T-helper 17 cell (primary cell): ENCODE data around the gene GABRD. TPM values are rescaled to one million over a fixed set of nuclear protein-coding genes. Genes with fewer than 3 reads are reported as not detected.

ENCODE experiments used
- ATAC-seq: fragments of 150-1000 bp; cut with Tn5 transposase; 2 replicates; pipeline ENCODE4 v1.10.0; 2021; ENCODE audit warnings: mild to moderate bottlenecking, moderate library complexity
- DNase-seq, 3 donors: peaks; one replicate each; pipeline versions ENCODE4 v3.0.0 to v3.0.0-alpha.2; 2020 to 2021
- H3K9me3 ChIP-seq: one replicate; pipeline ENCODE4 v1.7.0; 2013; ENCODE audit warnings: low read length, mild to moderate bottlenecking; ENCODE audit not compliant: control insufficient read depth, poor library complexity, severe bottlenecking
- H3K27ac Mint-ChIP-seq: one replicate; pipeline ENCODE4 v1.8.0; 2022; ENCODE audit warnings: mild to moderate bottlenecking, moderate library complexity, mixed read lengths
- H3K27me3 Mint-ChIP-seq: one replicate; pipeline ENCODE4 v1.8.0; 2022; ENCODE audit warnings: mixed read lengths
- H3K36me3 Mint-ChIP-seq: one replicate; pipeline ENCODE4 v1.8.0; 2022; ENCODE audit warnings: low read depth, mixed read lengths
- H3K4me1 Mint-ChIP-seq: one replicate; pipeline ENCODE4 v1.8.0; 2022; ENCODE audit warnings: mild to moderate bottlenecking, mixed read lengths
- H3K4me3 Mint-ChIP-seq: one replicate; pipeline ENCODE4 v1.8.0; 2022; ENCODE audit warnings: mild to moderate bottlenecking, moderate library complexity, mixed read lengths
- total RNA-seq, 4 donors: library from RNA in 2 of 4; stranded (reverse) in 2 of 4; gene quantifications; one replicate each; pipeline ENCODE4 v1.2.3 and lab custom pipeline; 2022 to 2026

Gene GABRD
- total RNA-seq, 2 donors from 2014 or later, result 0.17 TPM; not detected in 1

DNA sequence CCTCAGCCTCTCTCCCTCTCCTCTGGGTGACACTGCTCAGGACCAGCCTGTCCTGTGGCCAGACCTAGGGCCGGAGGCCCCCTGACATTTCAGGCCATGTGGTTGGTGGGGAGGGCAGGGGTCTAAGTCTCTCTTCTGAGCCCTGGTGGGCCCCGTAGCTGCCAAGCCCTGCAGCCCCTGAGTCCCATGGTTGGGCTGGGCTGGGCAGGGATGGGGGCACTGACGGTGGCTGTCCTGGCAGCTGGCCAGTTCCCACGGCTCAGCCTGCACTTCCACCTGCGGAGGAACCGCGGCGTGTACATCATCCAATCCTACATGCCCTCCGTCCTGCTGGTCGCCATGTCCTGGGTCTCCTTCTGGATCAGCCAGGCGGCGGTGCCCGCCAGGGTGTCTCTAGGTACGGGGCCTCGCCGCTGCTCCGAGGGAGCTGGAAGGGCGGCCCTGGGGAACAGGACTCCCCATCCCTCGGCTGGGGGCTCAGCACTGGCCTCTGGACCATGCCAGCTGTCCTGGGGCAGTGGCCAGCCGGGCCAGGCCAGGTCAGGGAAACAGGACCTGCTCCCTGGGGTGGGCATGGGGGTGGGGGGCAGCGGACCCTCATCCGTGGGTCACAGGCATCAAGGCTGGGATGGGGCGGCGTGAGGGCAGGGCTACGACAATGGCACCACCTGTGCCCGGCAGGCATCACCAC lies 9.9 kb downstream of the GABRD start:
- H3K9me3 ChIP-seq, result no peaks in the 10 kb centered on the region
- DNase-seq (no peak), ATAC-seq (no peak)
- Mint-ChIP-seq H3K27ac (no peak overlapping the region), H3K27me3 (peaks cover 7% of the 10 kb centered on the region), H3K4me1 (no peaks in the 10 kb centered on the region), H3K36me3 (no peaks in the 10 kb centered on the region), H3K4me3 (no peak overlapping the region)

DNA sequence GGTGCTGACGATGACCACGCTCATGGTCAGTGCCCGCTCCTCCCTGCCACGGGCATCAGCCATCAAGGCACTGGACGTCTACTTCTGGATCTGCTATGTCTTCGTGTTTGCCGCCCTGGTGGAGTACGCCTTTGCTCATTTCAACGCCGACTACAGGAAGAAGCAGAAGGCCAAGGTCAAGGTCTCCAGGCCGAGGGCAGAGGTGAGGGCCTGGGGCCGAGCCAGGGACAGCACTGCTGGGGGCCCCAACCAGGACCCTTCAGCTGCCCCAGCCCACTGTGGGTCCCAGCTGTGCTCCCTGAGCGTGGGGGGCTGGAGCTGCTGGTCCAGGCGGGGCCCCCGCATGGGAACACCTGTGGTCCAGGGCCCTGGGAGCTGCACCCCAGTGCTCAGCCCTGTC lies 10.4 kb downstream of the GABRD start:
- Mint-ChIP-seq H3K4me3 (no peak overlapping the region), H3K27me3 (peaks cover 8% of the 10 kb centered on the region), H3K36me3 (no peaks in the 10 kb centered on the region), H3K4me1 (no peaks in the 10 kb centered on the region), H3K27ac (no peak overlapping the region)
- H3K9me3 ChIP-seq, result no peaks in the 10 kb centered on the region
- ATAC-seq (no peak), DNase-seq (no peak)

DNA sequence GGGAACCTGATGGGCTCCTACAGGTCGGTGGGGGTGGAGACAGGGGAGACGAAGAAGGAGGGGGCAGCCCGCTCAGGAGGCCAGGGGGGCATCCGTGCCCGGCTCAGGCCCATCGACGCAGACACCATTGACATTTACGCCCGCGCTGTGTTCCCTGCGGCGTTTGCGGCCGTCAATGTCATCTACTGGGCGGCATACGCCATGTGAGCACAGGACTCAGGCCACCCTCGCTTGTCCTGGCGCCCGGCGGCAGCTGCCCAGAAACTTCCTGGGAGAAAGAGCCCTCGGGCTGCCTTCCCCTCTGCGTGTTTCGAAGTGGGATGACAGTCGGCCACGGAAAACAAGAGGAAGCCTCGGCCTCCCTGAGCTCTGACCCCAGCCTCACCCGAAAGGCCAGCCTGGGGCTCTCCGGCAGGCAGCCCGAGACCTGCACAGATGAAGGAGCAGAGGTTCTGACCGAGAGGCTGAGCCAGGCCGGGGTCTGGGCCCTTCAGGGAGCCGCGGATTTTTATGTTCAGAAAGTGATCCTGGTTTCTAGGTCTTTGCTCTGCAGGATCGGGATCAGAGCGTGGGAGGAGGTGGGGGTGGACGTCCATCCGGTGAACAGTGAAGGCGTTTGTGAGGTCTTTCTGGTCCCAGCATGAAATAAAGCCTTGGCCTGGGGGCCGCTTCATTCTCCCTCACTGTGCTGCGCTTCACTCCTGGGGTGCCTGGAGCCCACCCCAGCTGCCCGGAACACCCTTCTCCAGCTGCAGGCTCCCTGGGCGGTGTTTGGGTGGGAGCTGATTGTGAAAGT lies 11.1 kb downstream of the GABRD start:
- Mint-ChIP-seq H3K27ac (no peak overlapping the region), H3K36me3 (no peaks in the 10 kb centered on the region), H3K4me1 (no peaks in the 10 kb centered on the region), H3K27me3 (peaks cover 8% of the 10 kb centered on the region), H3K4me3 (no peak overlapping the region)
- no peak for DNase-seq
- no peak for ATAC-seq
- no peaks in the 10 kb centered on the region for H3K9me3 ChIP-seq

- no peaks in the 10 kb centered on the region for H3K9me3 ChIP-seq
- H3K27ac Mint-ChIP-seq, result no peak overlapping the region
- DNase-seq (no peak), ATAC-seq (no peak)
- H3K36me3 Mint-ChIP-seq, result no peaks in the 10 kb centered on the region
- no peaks in the 10 kb centered on the region for H3K4me1 Mint-ChIP-seq
- H3K27me3 Mint-ChIP-seq, result peaks cover 4% of the 10 kb centered on the region
- H3K4me3 Mint-ChIP-seq, result no peak overlapping the region
Observed at GRCh38 chr1:2031546-2032540, 12.7 kb downstream of the GABRD start.

DNA sequence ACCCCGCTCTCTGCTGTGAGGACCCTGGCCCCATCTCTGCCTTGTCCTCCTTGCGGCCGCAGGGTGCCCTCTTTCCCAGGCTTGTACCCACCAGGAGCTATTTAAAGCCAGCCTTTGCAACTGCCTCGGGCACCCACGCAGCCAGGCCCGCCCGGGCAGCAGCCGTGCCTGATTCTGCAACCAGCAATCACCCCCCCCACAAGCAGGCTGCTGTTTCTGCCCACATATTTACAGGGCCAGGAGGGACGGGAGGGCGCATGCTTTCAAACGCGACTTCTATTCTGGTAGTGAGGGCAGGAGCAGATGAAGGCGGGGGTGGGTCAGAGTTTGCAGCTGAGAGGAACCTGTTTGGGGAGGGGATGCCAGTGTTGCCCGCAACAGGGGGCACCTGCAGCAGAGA lies 13.6 kb downstream of the GABRD start:
- ATAC-seq (no peak), DNase-seq (no peak)
- H3K9me3 ChIP-seq, result no peaks in the 10 kb centered on the region
- Mint-ChIP-seq H3K27me3 (peaks cover 4% of the 10 kb centered on the region), H3K27ac (no peak overlapping the region), H3K36me3 (no peaks in the 10 kb centered on the region), H3K4me1 (no peaks in the 10 kb centered on the region), H3K4me3 (no peak overlapping the region)

GRCh38 chr1:2033165-2033564 lies 14.0 kb downstream of the GABRD start:
- no peak overlapping the region for H3K4me3 Mint-ChIP-seq
- no peak for ATAC-seq
- no peaks in the 10 kb centered on the region for H3K36me3 Mint-ChIP-seq
- H3K27ac Mint-ChIP-seq, result no peak overlapping the region
- H3K9me3 ChIP-seq, result no peaks in the 10 kb centered on the region
- no peak for DNase-seq
- no peaks in the 10 kb centered on the region for H3K4me1 Mint-ChIP-seq
- peaks cover 4% of the 10 kb centered on the region for H3K27me3 Mint-ChIP-seq

GRCh38 chr1:2036287-2036686 lies 17.1 kb downstream of the GABRD start:
- H3K9me3 ChIP-seq, result no peaks in the 10 kb centered on the region
- Mint-ChIP-seq H3K4me3 (no peak overlapping the region), H3K4me1 (no peaks in the 10 kb centered on the region), H3K27ac (no peak overlapping the region), H3K36me3 (no peaks in the 10 kb centered on the region), H3K27me3 (peaks cover 4% of the 10 kb centered on the region)
- DNase-seq (no peak), ATAC-seq (no peak)

DNA sequence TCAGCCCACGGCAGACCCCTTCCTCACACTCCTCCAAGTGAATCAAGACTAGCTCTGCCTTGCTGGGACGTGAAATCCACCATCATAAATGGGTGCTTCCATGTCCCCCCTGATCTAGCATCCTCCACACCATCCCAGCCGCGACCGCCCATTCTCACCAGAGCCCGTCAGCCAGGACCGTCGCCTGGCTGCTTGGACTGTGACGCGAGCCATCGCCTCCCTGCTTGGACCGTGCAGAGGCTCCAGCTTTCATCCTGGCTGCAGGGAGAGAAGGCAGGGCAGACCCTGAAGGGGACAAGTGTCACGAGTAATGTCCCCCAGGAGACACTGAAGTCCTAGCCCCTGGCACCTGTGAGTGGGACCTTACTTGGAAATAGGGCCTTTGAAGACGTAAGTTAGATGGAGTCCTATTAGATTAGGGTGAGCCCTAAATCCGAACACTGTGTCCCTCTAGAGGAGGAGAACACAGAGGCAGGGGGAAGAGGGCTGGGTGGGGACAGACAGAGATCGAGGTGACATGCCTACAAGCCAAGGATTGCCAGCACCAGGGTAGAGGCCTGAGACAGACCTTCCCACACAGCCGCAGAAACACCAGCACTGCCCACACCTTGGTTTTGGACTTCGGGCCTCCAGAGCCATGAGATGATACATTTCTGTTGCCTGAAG lies 18.3 kb downstream of the GABRD start:
- no peak overlapping the region for H3K27ac Mint-ChIP-seq
- H3K36me3 Mint-ChIP-seq, result no peaks in the 10 kb centered on the region
- DNase-seq (no peak), ATAC-seq (no peak)
- H3K4me3 Mint-ChIP-seq, result no peak overlapping the region
- H3K27me3 Mint-ChIP-seq, result peaks cover 4% of the 10 kb centered on the region
- H3K9me3 ChIP-seq, result no peaks in the 10 kb centered on the region
- H3K4me1 Mint-ChIP-seq, result no peaks in the 10 kb centered on the region

DNA sequence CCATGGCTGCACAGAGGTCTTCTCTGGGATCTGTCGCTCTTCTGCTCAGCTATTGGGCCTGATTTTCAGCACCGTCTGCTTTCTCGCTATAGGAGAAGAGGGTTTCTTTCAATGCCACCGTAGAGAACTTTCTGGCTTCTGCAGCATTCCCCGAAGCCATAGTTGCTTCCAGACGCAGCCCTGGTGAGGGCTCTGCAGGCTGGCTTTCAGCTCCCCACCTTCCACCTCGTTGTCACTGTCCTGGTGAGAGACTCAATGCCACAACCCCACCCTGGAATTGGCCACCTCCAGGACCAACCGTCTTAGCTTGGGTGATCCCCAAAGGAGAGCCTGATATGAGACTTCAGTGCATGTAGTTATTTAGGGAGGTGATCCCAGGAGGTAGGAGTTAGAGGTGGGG lies 19.1 kb downstream of the GABRD start:
- Mint-ChIP-seq H3K4me1 (no peaks in the 10 kb centered on the region), H3K36me3 (no peaks in the 10 kb centered on the region), H3K27ac (no peak overlapping the region), H3K27me3 (peaks cover 4% of the 10 kb centered on the region), H3K4me3 (peak overlapping the region; percentile 33)
- DNase-seq, result no peak
- ATAC-seq, result no peak
- H3K9me3 ChIP-seq, result no peaks in the 10 kb centered on the region

DNA sequence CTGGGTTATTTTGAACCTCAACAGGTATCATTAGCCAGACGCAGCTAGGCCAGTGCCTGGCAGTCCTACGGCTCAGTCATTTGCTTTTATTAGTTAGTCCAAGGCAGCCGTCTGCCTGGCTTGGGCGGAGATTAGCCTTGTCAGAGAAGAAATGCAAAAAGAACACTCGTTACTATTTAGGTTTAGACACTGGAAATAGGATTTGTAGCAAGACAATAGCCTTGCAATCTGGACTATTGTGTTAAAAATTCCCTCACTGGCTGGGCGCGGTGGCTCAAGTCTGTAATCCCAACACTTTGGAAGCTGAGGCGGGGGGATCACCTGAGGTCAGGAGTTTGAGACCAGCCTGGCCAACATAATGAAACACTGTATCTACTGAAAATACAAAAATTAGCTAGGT lies 20.1 kb downstream of the GABRD start:
- H3K36me3 Mint-ChIP-seq, result peaks cover 2% of the 10 kb centered on the region
- DNase-seq (no peak), ATAC-seq (no peak)
- no peak overlapping the region for H3K4me3 Mint-ChIP-seq
- no peaks in the 10 kb centered on the region for H3K9me3 ChIP-seq
- peaks cover 2% of the 10 kb centered on the region for H3K27me3 Mint-ChIP-seq
- H3K4me1 Mint-ChIP-seq, result peaks cover 4% of the 10 kb centered on the region
- no peak overlapping the region for H3K27ac Mint-ChIP-seq

DNA sequence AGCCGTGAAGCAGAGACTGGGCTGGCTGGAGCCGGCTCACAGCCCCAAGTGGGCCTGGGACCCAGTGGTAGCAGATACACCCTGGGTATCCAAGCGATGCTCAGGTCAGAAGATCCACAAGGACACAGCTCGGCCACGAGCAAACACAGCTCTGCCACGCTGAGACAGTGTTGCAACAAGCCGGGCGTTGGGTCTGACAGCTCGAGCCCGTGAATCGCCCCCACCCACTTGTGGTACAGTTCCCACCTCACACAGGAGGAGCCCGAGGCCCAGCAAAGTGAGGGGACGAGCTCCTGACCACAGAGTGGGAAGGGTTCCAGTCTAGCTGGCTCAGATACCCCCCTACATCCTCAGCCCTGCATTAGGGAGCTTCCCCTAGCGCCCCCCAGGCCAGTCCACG lies 22.2 kb downstream of the GABRD start:
- H3K4me1 Mint-ChIP-seq, result peaks cover 12% of the 10 kb centered on the region
- no peaks in the 10 kb centered on the region for H3K9me3 ChIP-seq
- ATAC-seq (no peak), DNase-seq (no peak)
- H3K4me3 Mint-ChIP-seq, result no peak overlapping the region
- no peak overlapping the region for H3K27ac Mint-ChIP-seq
- no peaks in the 10 kb centered on the region for H3K27me3 Mint-ChIP-seq
- H3K36me3 Mint-ChIP-seq, result peaks cover 2% of the 10 kb centered on the region

GRCh38 chr1:2041887-2042286 lies 22.7 kb downstream of the GABRD start:
- Mint-ChIP-seq H3K4me1 (peaks cover 14% of the 10 kb centered on the region), H3K27ac (no peak overlapping the region), H3K4me3 (no peak overlapping the region), H3K36me3 (peaks cover 2% of the 10 kb centered on the region), H3K27me3 (no peaks in the 10 kb centered on the region)
- no peaks in the 10 kb centered on the region for H3K9me3 ChIP-seq
- DNase-seq (no peak), ATAC-seq (no peak)
